Spleen (tissue), 7 donors: ENCODE data around the gene TSC22D1.

ENCODE experiments used
- POLR2A ChIP-seq, 3 donors: fragments of 450-650 bp; IDR thresholded peaks; one replicate each; pipeline ENCODE4 v1.5.1; 2017; ENCODE audit warnings: antibody characterized with exemption in 3 of 3, mild to moderate bottlenecking in 1 of 3
- POLR2AphosphoS5 ChIP-seq, 3 donors: sonication (generic); formaldehyde crosslinking; IDR thresholded peaks; one replicate each; pipeline ENCODE4 v1.5.1; 2017; ENCODE audit warnings: antibody characterized with exemption in 3 of 3
- TF ChIP-seq, protein P1 (sequence below), 11 experiments: fragments of 200-600 bp in 7 of 11; fragments of 450-650 bp in 4 of 11; sonication (generic) in 4 of 11; IDR thresholded peaks in 8 of 11; conservative IDR thresholded peaks in 3 of 11; 1 replicate in 7 of 11; 2 replicates in 4 of 11; pipeline versions ENCODE4 v1.4.0 to v1.8.0; 2016 to 2021; ENCODE audit warnings: antibody characterized with exemption in 11 of 11, inconsistent platforms in 4 of 11, mild to moderate bottlenecking in 1 of 11
- donor health status: DM: no; HTN: no; CAD: no; lungs with moderate emphysema.
- donor health status: DM: no; HTN: no; CAD: no.
- donor health status: DM: no; HTN: no; CAD: no.

DNA sequence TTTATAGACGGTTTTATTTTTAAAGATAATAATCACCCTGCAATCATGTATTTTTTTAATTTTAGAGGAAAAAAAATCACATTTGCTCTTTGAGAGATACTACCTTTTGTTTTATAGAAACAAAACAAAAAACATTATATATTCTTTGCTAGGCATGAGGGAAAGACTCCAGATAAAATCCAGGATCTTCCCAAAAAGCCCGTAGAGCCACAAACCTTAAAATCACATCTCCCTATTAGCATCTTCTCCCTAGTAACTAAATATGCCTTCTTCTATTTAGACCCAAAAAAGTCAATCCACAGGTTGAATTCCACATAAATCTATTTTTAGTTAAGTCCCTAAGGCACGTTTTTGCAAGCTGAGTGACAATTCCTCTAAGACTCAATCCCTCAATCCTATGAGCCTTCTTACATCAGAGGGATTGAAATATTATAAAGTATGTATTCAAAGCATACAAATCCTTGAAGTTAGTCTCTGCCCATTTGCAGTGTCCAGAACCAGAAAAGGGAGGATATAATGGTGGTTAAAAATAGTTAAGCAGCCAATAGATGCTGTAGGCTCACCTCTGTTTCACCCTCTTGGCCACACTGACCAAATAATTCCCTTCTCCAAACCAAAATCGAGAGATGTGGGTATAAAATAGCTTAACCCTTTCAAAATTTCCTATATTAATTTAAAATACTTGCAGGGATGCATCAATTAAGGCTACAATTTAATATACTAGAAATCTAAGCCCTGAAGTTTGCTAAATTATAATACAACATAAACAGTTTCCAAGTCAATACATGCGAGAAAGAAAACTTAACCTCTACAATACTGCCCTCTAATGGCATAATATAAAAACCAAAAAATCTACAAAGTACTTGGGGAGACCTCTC, 138.5 kb downstream of the TSC22D1 start:
- TF ChIP-seq, protein P1, sequence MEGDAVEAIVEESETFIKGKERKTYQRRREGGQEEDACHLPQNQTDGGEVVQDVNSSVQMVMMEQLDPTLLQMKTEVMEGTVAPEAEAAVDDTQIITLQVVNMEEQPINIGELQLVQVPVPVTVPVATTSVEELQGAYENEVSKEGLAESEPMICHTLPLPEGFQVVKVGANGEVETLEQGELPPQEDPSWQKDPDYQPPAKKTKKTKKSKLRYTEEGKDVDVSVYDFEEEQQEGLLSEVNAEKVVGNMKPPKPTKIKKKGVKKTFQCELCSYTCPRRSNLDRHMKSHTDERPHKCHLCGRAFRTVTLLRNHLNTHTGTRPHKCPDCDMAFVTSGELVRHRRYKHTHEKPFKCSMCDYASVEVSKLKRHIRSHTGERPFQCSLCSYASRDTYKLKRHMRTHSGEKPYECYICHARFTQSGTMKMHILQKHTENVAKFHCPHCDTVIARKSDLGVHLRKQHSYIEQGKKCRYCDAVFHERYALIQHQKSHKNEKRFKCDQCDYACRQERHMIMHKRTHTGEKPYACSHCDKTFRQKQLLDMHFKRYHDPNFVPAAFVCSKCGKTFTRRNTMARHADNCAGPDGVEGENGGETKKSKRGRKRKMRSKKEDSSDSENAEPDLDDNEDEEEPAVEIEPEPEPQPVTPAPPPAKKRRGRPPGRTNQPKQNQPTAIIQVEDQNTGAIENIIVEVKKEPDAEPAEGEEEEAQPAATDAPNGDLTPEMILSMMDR (IDR thresholded peaks at IDR 0.05 in 8 of 11, conservative IDR thresholded peaks at IDR 0.05 in 3 of 11): peak; percentile 29 to 66 (median 59)
- no peak for TF ChIP-seq POLR2A (IDR thresholded peaks at IDR 0.05)
- no peak for TF ChIP-seq POLR2AphosphoS5 (IDR thresholded peaks at IDR 0.05)
